WTC11 (cell line): ENCODE data around the gene PPP1R12A. TPM values are rescaled to one million over a fixed set of nuclear protein-coding genes. Genes with fewer than 3 reads are reported as not detected.

Experiments used
- ATAC-seq: fragments of 200-7000 bp; cut with Tn5 transposase; 2 replicates; pipeline ENCODE4 v1.10.0; 2021; ENCODE audit warnings: mild to moderate bottlenecking, moderate library complexity
- CTCF ChIA-PET: fragments of 300-600 bp; sonication (Branson Sonifier 250); formaldehyde crosslinking; loops from one replicate; lab custom pipeline; 2021; ENCODE audit warnings: antibody characterized with exemption; lab: Charles Lee
- POLR2A ChIA-PET: fragments of 350-600 bp; sonication (Branson Sonifier 250); formaldehyde crosslinking; loops from one replicate; lab custom pipeline; 2021; ENCODE audit warnings: antibody characterized with exemption; lab: Charles Lee
- DNase-seq: peaks from one replicate; pipeline ENCODE4 v3.0.0; 2021; ENCODE audit warnings: low spot score
- H3K27ac Mint-ChIP-seq: 2 replicates; pipeline ENCODE4 v1.8.0; 2021; ENCODE audit warnings: mixed read lengths
- H3K27me3 Mint-ChIP-seq: 2 replicates; pipeline ENCODE4 v1.8.0; 2021; ENCODE audit warnings: low read depth, mild to moderate bottlenecking, moderate library complexity, mixed read lengths
- H3K36me3 Mint-ChIP-seq: 2 replicates; pipeline ENCODE4 v1.8.0; 2021; ENCODE audit warnings: mixed read lengths
- H3K4me1 Mint-ChIP-seq: 2 replicates; pipeline ENCODE4 v1.8.0; 2022; ENCODE audit warnings: mixed read lengths
- H3K4me3 Mint-ChIP-seq: 2 replicates; pipeline ENCODE4 v1.8.0; 2021; ENCODE audit warnings: mild to moderate bottlenecking, moderate library complexity, mixed read lengths
- H3K9me3 Mint-ChIP-seq: 2 replicates; pipeline ENCODE4 v1.8.0; 2021; ENCODE audit warnings: mixed read lengths
- IRF2 ChIP-seq: sonication (generic); formaldehyde crosslinking; IDR thresholded peaks from 2 replicates; pipeline ENCODE4 v1.8.0; 2022; ENCODE audit warnings: low read depth, missing genetic modification reagents, borderline replicate concordance
- NFATC4 ChIP-seq: fragments of 250-450 bp; sonication (Bioruptor Pico); IDR thresholded peaks from 2 replicates; pipeline ENCODE4 v1.9.0; 2021; ENCODE audit warnings: mild to moderate bottlenecking
- NR1H2 ChIP-seq: sonication (generic); formaldehyde crosslinking; IDR thresholded peaks from 2 replicates; pipeline ENCODE4 v1.9.0; 2021; ENCODE audit warnings: mild to moderate bottlenecking, moderate library complexity, missing genetic modification reagents
- PRRX2 ChIP-seq: fragments of 250-450 bp; sonication (Bioruptor Pico); IDR thresholded peaks from 2 replicates; pipeline ENCODE4 v1.8.0; 2021; ENCODE audit warnings: mild to moderate bottlenecking
- RELA ChIP-seq: sonication (generic); formaldehyde crosslinking; IDR thresholded peaks from 2 replicates; pipeline ENCODE4 v1.8.1; 2022; ENCODE audit warnings: missing genetic modification reagents, mild to moderate bottlenecking, borderline replicate concordance
- TP53 ChIP-seq: sonication (generic); formaldehyde crosslinking; IDR thresholded peaks from 2 replicates; pipeline ENCODE4 v1.8.1; 2023; ENCODE audit warnings: mild to moderate bottlenecking, missing genetic modification reagents
- ZNF232 ChIP-seq: sonication (generic); formaldehyde crosslinking; IDR thresholded peaks from 2 replicates; pipeline ENCODE4 v1.8.0; 2022; ENCODE audit warnings: mild to moderate bottlenecking, missing genetic modification reagents
- total RNA-seq: library from RNA; stranded (reverse); gene quantifications from 3 replicates; pipeline ENCODE4 v1.2.3, GENCODE V29; 2021
- TF ChIP-seq, protein P1 (sequence below): sonication (generic); formaldehyde crosslinking; IDR thresholded peaks from 2 replicates; pipeline ENCODE4 v1.8.1; 2023; ENCODE audit warnings: mild to moderate bottlenecking, missing genetic modification reagents
- TF ChIP-seq, protein P2 (sequence below): sonication (generic); formaldehyde crosslinking; IDR thresholded peaks from 2 replicates; pipeline ENCODE4 v1.8.0; 2023; ENCODE audit warnings: missing genetic modification reagents
- TF ChIP-seq, protein P3 (sequence below): sonication (generic); formaldehyde crosslinking; IDR thresholded peaks from 2 replicates; pipeline ENCODE4 v1.8.0; 2023; ENCODE audit warnings: mild to moderate bottlenecking, missing genetic modification reagents
- TF ChIP-seq, protein P4 (sequence below): sonication (generic); formaldehyde crosslinking; IDR thresholded peaks from 2 replicates; pipeline ENCODE4 v1.8.0; 2022; ENCODE audit warnings: missing genetic modification reagents
- TF ChIP-seq, protein P5 (sequence below): sonication (generic); formaldehyde crosslinking; IDR thresholded peaks from 2 replicates; pipeline ENCODE4 v1.8.1; 2022; ENCODE audit warnings: mild to moderate bottlenecking, moderate library complexity, missing genetic modification reagents
- TF ChIP-seq, protein P6 (sequence below): sonication (generic); formaldehyde crosslinking; IDR thresholded peaks from 2 replicates; pipeline ENCODE4 v1.8.0; 2022; ENCODE audit warnings: mild to moderate bottlenecking, missing genetic modification reagents

Gene PPP1R12A
- total RNA-seq, 1 experiment from 2014 or later = 83.8 TPM

DNA sequence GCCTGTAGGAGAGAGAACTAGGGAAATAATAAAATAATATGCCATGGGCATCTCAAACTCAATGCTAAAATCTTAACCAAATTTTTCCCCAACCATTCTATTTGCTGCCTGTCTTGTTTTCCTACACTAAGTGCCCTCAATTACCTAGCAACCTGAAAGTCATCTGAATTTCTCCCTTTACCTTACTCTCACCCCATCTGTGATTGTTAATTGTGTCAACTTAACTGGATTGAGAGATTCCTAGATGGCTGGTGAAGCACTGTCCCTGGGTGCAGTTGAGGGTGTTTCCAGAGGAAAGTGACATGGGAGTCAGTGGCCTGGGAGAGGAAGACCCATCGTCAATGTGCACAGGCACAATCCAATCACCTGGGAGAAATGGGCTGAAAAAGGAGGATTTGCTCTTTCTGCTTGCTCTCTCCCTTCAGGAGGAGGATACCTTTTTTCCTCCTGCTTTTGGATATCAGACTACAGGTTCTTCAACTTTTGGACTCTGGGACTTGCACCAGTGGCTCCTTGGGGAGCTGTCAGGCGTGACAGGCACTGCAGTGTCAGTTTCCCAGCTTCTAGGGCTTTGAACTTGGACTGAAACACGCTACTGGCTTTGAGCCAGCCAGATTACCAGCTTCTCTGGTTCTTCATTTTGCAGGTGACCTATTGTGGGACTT is 100.1 kb downstream of the PPP1R12A start:
- no peak for TF ChIP-seq TP53
- TF ChIP-seq, protein P1, sequence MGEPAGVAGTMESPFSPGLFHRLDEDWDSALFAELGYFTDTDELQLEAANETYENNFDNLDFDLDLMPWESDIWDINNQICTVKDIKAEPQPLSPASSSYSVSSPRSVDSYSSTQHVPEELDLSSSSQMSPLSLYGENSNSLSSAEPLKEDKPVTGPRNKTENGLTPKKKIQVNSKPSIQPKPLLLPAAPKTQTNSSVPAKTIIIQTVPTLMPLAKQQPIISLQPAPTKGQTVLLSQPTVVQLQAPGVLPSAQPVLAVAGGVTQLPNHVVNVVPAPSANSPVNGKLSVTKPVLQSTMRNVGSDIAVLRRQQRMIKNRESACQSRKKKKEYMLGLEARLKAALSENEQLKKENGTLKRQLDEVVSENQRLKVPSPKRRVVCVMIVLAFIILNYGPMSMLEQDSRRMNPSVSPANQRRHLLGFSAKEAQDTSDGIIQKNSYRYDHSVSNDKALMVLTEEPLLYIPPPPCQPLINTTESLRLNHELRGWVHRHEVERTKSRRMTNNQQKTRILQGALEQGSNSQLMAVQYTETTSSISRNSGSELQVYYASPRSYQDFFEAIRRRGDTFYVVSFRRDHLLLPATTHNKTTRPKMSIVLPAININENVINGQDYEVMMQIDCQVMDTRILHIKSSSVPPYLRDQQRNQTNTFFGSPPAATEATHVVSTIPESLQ = no peak
- TF ChIP-seq, protein P2, sequence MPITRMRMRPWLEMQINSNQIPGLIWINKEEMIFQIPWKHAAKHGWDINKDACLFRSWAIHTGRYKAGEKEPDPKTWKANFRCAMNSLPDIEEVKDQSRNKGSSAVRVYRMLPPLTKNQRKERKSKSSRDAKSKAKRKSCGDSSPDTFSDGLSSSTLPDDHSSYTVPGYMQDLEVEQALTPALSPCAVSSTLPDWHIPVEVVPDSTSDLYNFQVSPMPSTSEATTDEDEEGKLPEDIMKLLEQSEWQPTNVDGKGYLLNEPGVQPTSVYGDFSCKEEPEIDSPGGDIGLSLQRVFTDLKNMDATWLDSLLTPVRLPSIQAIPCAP (CRISPR knock-in tag) = no peak
- TF ChIP-seq, protein P3, sequence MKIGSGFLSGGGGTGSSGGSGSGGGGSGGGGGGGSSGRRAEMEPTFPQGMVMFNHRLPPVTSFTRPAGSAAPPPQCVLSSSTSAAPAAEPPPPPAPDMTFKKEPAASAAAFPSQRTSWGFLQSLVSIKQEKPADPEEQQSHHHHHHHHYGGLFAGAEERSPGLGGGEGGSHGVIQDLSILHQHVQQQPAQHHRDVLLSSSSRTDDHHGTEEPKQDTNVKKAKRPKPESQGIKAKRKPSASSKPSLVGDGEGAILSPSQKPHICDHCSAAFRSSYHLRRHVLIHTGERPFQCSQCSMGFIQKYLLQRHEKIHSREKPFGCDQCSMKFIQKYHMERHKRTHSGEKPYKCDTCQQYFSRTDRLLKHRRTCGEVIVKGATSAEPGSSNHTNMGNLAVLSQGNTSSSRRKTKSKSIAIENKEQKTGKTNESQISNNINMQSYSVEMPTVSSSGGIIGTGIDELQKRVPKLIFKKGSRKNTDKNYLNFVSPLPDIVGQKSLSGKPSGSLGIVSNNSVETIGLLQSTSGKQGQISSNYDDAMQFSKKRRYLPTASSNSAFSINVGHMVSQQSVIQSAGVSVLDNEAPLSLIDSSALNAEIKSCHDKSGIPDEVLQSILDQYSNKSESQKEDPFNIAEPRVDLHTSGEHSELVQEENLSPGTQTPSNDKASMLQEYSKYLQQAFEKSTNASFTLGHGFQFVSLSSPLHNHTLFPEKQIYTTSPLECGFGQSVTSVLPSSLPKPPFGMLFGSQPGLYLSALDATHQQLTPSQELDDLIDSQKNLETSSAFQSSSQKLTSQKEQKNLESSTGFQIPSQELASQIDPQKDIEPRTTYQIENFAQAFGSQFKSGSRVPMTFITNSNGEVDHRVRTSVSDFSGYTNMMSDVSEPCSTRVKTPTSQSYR (CRISPR knock-in tag) = no peak
- TF ChIP-seq, protein P4, sequence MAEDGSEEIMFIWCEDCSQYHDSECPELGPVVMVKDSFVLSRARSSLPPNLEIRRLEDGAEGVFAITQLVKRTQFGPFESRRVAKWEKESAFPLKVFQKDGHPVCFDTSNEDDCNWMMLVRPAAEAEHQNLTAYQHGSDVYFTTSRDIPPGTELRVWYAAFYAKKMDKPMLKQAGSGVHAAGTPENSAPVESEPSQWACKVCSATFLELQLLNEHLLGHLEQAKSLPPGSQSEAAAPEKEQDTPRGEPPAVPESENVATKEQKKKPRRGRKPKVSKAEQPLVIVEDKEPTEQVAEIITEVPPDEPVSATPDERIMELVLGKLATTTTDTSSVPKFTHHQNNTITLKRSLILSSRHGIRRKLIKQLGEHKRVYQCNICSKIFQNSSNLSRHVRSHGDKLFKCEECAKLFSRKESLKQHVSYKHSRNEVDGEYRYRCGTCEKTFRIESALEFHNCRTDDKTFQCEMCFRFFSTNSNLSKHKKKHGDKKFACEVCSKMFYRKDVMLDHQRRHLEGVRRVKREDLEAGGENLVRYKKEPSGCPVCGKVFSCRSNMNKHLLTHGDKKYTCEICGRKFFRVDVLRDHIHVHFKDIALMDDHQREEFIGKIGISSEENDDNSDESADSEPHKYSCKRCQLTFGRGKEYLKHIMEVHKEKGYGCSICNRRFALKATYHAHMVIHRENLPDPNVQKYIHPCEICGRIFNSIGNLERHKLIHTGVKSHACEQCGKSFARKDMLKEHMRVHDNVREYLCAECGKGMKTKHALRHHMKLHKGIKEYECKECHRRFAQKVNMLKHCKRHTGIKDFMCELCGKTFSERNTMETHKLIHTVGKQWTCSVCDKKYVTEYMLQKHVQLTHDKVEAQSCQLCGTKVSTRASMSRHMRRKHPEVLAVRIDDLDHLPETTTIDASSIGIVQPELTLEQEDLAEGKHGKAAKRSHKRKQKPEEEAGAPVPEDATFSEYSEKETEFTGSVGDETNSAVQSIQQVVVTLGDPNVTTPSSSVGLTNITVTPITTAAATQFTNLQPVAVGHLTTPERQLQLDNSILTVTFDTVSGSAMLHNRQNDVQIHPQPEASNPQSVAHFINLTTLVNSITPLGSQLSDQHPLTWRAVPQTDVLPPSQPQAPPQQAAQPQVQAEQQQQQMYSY (CRISPR knock-in tag) = no peak
- TF ChIP-seq NFATC4 (CRISPR knock-in tag) = no peak
- TF ChIP-seq IRF2 (CRISPR knock-in tag) = no peak
- TF ChIP-seq NR1H2 (CRISPR knock-in tag) = no peak
- no peak for TF ChIP-seq ZNF232
- TF ChIP-seq, protein P5, sequence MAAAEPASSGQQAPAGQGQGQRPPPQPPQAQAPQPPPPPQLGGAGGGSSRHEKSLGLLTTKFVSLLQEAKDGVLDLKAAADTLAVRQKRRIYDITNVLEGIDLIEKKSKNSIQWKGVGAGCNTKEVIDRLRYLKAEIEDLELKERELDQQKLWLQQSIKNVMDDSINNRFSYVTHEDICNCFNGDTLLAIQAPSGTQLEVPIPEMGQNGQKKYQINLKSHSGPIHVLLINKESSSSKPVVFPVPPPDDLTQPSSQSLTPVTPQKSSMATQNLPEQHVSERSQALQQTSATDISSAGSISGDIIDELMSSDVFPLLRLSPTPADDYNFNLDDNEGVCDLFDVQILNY (CRISPR knock-in tag) = no peak
- TF ChIP-seq RELA (CRISPR knock-in tag) = no peak
- no peak for ATAC-seq
- H3K4me1 Mint-ChIP-seq = no peaks in the 10 kb centered on the region
- H3K36me3 Mint-ChIP-seq = peaks cover 24% of the 10 kb centered on the region
- no peak overlapping the region for H3K27ac Mint-ChIP-seq
- no peak overlapping the region for H3K4me3 Mint-ChIP-seq
- CTCF ChIA-PET = no interaction called here
- H3K27me3 Mint-ChIP-seq = peaks cover 5% of the 10 kb centered on the region; the same call in 1 of the 2 replicates
- no peak for DNase-seq
- POLR2A ChIA-PET = no interaction called here
- peaks cover 22% of the 10 kb centered on the region for H3K9me3 Mint-ChIP-seq

DNA sequence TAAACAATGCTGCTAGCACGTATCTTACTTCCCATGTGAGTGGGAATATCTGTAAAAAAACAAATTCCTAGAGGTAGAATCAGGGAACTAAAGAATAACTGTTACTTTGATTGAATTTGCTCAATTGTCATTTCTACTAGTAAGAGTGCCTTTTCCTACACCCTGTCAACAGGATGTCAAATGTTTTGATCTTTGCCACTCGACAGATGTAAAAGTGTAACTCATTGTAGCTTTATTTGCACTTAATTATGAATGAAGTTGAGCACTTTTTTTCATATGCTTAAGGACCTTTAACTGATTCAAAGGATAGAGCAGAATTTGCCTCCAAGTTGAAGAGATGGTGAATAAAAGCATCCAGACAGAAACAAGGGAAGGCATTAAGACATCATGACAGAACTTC is 104.5 kb downstream of the PPP1R12A start:
- DNase-seq (no peak), ATAC-seq (no peak)
- H3K9me3 Mint-ChIP-seq = no peaks in the 10 kb centered on the region
- no peaks in the 10 kb centered on the region for H3K36me3 Mint-ChIP-seq
- H3K27me3 Mint-ChIP-seq = no peaks in the 10 kb centered on the region
- H3K27ac Mint-ChIP-seq = no peak overlapping the region
- peaks cover 11% of the 10 kb centered on the region for H3K4me1 Mint-ChIP-seq
- TF ChIP-seq, protein P6, sequence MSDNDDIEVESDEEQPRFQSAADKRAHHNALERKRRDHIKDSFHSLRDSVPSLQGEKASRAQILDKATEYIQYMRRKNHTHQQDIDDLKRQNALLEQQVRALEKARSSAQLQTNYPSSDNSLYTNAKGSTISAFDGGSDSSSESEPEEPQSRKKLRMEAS (CRISPR knock-in tag) = no peak
- no peak for TF ChIP-seq PRRX2
- no peak overlapping the region for H3K4me3 Mint-ChIP-seq
- POLR2A ChIA-PET = no interaction called here
- CTCF ChIA-PET = no interaction called here
